PC-3 (cell line): ENCODE measurements around the gene ST6GAL1. TPM values are rescaled to one million over a fixed set of nuclear protein-coding genes. Genes with fewer than 3 reads are reported as not detected.

ENCODE experiments used
- ATAC-seq: fragments of 200-7000 bp; cut with Tn5 transposase; 2 replicates; pipeline ENCODE4 v1.9.1; 2020; ENCODE audit warnings: mild to moderate bottlenecking, moderate library complexity
- BruUV-seq: library from RNA; stranded (reverse); fragments of 400-500 nt; replicated peaks from 2 replicates; lab custom pipeline; 2021; lab: Mats Ljungman, UMichigan
- CTCF ChIA-PET: fragments of 300-600 bp; sonication (Branson Sonifier 250); formaldehyde crosslinking; loops from one replicate; lab custom pipeline; 2022; ENCODE audit warnings: antibody characterized with exemption; lab: Charles Lee
- POLR2A ChIA-PET: fragments of 300-600 bp; sonication (Branson Sonifier 250); formaldehyde crosslinking; loops from one replicate; lab custom pipeline; 2022; ENCODE audit warnings: antibody characterized with exemption; ENCODE audit not compliant: unreplicated experiment; lab: Charles Lee
- DNase-seq: peaks from one replicate; pipeline ENCODE4 v3.0.0-alpha.2; 2015
- H2AFZ ChIP-seq: fragments of 300-600 bp; sonication (generic); 2 replicates; pipeline ENCODE4 v1.6.0; 2016; ENCODE audit warnings: antibody characterized with exemption, low read length
- H3F3A ChIP-seq: fragments of 300-600 bp; sonication (generic); one replicate; pipeline ENCODE4 v1.6.0; 2017; ENCODE audit warnings: antibody characterized with exemption, low read length, control low read depth, mild to moderate bottlenecking; ENCODE audit not compliant: unreplicated experiment
- H3K27ac ChIP-seq: fragments of 300-600 bp; sonication (generic); 2 replicates; pipeline ENCODE4 v1.5.1; 2016; ENCODE audit warnings: mild to moderate bottlenecking, low read length
- H3K27me3 ChIP-seq: fragments of 300-600 bp; sonication (generic); 2 replicates; pipeline ENCODE4 v1.6.1; 2016; ENCODE audit warnings: low read length, mixed read lengths
- H3K36me3 ChIP-seq: fragments of 300-600 bp; sonication (generic); 2 replicates; pipeline ENCODE4 v1.6.1; 2016; ENCODE audit warnings: low read depth, mixed run types, low read length, mixed read lengths
- H3K4me1 ChIP-seq: fragments of 300-600 bp; sonication (generic); 2 replicates; pipeline ENCODE4 v1.5.1; 2016; ENCODE audit warnings: low read length; ENCODE audit not compliant: insufficient read depth
- H3K4me2 ChIP-seq: fragments of 300-600 bp; sonication (generic); 2 replicates; pipeline ENCODE4 v1.6.0; 2016; ENCODE audit warnings: low read length
- H3K4me3 ChIP-seq: fragments of 300-600 bp; sonication (generic); 2 replicates; pipeline ENCODE4 v1.5.1; 2016; ENCODE audit warnings: mild to moderate bottlenecking, low read length, mixed read lengths
- H3K79me2 ChIP-seq: fragments of 300-600 bp; sonication (generic); 2 replicates; pipeline ENCODE4 v1.6.1; 2017; ENCODE audit warnings: low read length, mixed read lengths
- H3K9ac ChIP-seq: fragments of 300-600 bp; sonication (generic); 2 replicates; pipeline ENCODE4 v1.6.0; 2016; ENCODE audit warnings: mild to moderate bottlenecking, low read length
- H3K9me2 ChIP-seq: fragments of 300-600 bp; sonication (generic); replicated peaks from 2 replicates; pipeline ENCODE4 v1.6.1; 2016; ENCODE audit warnings: mixed run types, low read length, mixed read lengths
- H3K9me3 ChIP-seq: fragments of 300-600 bp; sonication (generic); 2 replicates; pipeline ENCODE4 v1.6.1; 2016; ENCODE audit warnings: low read length, mixed read lengths
- H4K20me1 ChIP-seq: fragments of 300-600 bp; sonication (generic); 2 replicates; pipeline ENCODE4 v1.6.1; 2016; ENCODE audit warnings: low read length, mixed read lengths
- CTCF ChIP-seq: fragments of 300-600 bp; sonication (generic); conservative IDR thresholded peaks from 2 replicates; pipeline ENCODE4 v1.5.1; 2017; ENCODE audit warnings: antibody characterized with exemption, low read depth, mild to moderate bottlenecking, low read length
- EZH2 ChIP-seq: fragments of 300-600 bp; sonication (generic); IDR thresholded peaks from one replicate; pipeline ENCODE4 v1.6.1; 2017; ENCODE audit warnings: antibody characterized with exemption, mild to moderate bottlenecking, low read length; ENCODE audit not compliant: unreplicated experiment
- EZH2phosphoT487 ChIP-seq: fragments of 300-600 bp; sonication (generic); IDR thresholded peaks from 2 replicates; pipeline ENCODE4 v1.6.1; 2018; ENCODE audit warnings: mild to moderate bottlenecking, antibody characterized with exemption, low read length, borderline replicate concordance
- intact Hi-C: fragments of 100-400 bp; cut with micrococcal nuclease; formaldehyde crosslinking; loops from 2 replicates; pipeline ENCODE4 v1.9.0; 2023
- total RNA-seq: library from RNA; depleted of rRNA; stranded (reverse); fragments of >200 nt; gene quantifications from 2 replicates; pipeline ENCODE4 v1.2.3, GENCODE V29; 2014

The ST6GAL1 gene
- total RNA-seq, 1 experiment from 2014 or later, result 9.4 TPM

DNA sequence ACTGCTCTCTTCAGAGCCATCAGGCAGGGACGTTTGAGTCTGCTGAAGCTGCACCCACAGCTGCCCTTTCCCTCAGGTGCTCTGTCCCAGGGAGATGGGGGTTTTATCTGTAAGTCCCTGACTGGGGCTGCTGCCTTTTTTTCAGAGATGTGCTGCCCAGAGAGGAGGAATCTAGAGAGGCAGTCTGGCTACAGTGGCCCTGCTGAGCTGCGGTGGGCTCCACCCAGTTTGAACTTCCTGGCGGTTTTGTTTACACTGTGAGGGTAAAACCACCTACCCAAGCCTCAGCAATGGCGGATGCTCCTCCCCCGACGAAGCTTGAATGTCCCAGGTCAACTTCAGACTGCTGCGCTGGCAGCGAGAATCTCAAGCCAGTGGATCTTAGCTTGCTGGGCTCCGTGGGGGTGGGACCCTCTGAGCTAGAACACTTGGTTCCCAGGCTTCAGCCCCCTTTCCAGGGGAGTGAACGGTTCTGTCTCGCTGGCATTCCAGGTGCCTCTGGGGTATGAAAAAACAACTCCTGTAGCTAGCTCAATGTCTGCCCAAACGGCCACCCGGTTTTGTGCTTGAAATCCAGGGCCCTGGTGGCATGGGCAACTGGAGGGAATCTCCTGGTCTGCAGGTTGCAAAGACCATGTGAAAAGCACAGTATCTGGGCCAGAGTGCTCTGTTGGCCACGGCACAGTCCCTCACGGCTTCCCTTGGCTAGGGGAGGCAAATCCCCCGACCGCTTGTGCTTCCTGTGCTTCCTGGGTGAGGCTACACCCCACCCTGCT, 21.1 kb upstream of the ST6GAL1 start:
- Histone ChIP-seq H3K79me2 (no peaks in the 10 kb centered on the region), H4K20me1 (no peaks in the 10 kb centered on the region), H3K9ac (no peak overlapping the region), H3K4me2 (no peak overlapping the region), H2AFZ (no peak overlapping the region), H3K4me3 (no peak overlapping the region), H3K9me2 (no peaks in the 10 kb centered on the region), H3K9me3 (no peaks in the 10 kb centered on the region), H3K36me3 (no peaks in the 10 kb centered on the region), H3K4me1 (no peaks in the 10 kb centered on the region), H3K27ac (no peak overlapping the region), H3F3A (no peaks in the 10 kb centered on the region), H3K27me3 (no peaks in the 10 kb centered on the region)
- intact Hi-C loops, result no loop called here
- no TSS peak for BruUV-seq
- CTCF ChIA-PET, result no interaction called here
- ATAC-seq (no peak), DNase-seq (no peak)
- POLR2A ChIA-PET, result no interaction called here
- TF ChIP-seq CTCF, result no peak
- no peak for TF ChIP-seq EZH2phosphoT487
- TF ChIP-seq EZH2, result no peak

- DNase-seq (no peak), ATAC-seq (no peak)
- no peak overlapping the region for H3K4me3 ChIP-seq
- H3K4me1 ChIP-seq, result no peaks in the 10 kb centered on the region
- H3K36me3 ChIP-seq, result no peaks in the 10 kb centered on the region
- no peak overlapping the region for H2AFZ ChIP-seq
- no TSS peak for BruUV-seq
- ChIA-PET CTCF (no interaction called here), POLR2A (no interaction called here)
- H3K9me2 ChIP-seq, result no peaks in the 10 kb centered on the region
- H3F3A ChIP-seq, result no peaks in the 10 kb centered on the region
- intact Hi-C loops, result no loop called here
- H4K20me1 ChIP-seq, result no peaks in the 10 kb centered on the region
- H3K79me2 ChIP-seq, result no peaks in the 10 kb centered on the region
- H3K27ac ChIP-seq, result no peak overlapping the region
- H3K9me3 ChIP-seq, result no peaks in the 10 kb centered on the region
- H3K4me2 ChIP-seq, result no peak overlapping the region
- no peaks in the 10 kb centered on the region for H3K27me3 ChIP-seq
- TF ChIP-seq CTCF (no peak), EZH2phosphoT487 (no peak), EZH2 (no peak)
- H3K9ac ChIP-seq, result no peak overlapping the region
These were observed 14.2 kb upstream of the ST6GAL1 start for GRCh38 chr3:186915806-186916796.
